ENCODE data around the gene WIPF3.

Gene WIPF3

GRCh38 chr7:29847916-29848315, 41.6 kb downstream of the WIPF3 start:
- H3K4me3 ChIP-seq (ENCODE audit: low read length, poor library complexity, severe bottlenecking) = no peak overlapping the region
- H3K9me2 ChIP-seq (replicated peaks; ENCODE audit: low read depth, low read length) = no peaks in the 10 kb centered on the region
- H3K9ac ChIP-seq (ENCODE audit: low read depth, low read length, poor library complexity, severe bottlenecking) = no peak overlapping the region
- no peaks in the 10 kb centered on the region for H3F3A ChIP-seq (ENCODE audit: low read depth)
- H3K4me1 ChIP-seq (ENCODE audit: insufficient read depth, low read length, poor library complexity, severe bottlenecking) = peaks cover 10% of the 10 kb centered on the region
- no peaks in the 10 kb centered on the region for H3K27me3 ChIP-seq (ENCODE audit: insufficient read depth, low read length, poor library complexity, severe bottlenecking)
- no peaks in the 10 kb centered on the region for H4K20me1 ChIP-seq (ENCODE audit: insufficient read depth, low read length, poor library complexity, severe bottlenecking)
- TF ChIP-seq, protein P1, sequence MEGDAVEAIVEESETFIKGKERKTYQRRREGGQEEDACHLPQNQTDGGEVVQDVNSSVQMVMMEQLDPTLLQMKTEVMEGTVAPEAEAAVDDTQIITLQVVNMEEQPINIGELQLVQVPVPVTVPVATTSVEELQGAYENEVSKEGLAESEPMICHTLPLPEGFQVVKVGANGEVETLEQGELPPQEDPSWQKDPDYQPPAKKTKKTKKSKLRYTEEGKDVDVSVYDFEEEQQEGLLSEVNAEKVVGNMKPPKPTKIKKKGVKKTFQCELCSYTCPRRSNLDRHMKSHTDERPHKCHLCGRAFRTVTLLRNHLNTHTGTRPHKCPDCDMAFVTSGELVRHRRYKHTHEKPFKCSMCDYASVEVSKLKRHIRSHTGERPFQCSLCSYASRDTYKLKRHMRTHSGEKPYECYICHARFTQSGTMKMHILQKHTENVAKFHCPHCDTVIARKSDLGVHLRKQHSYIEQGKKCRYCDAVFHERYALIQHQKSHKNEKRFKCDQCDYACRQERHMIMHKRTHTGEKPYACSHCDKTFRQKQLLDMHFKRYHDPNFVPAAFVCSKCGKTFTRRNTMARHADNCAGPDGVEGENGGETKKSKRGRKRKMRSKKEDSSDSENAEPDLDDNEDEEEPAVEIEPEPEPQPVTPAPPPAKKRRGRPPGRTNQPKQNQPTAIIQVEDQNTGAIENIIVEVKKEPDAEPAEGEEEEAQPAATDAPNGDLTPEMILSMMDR (conservative IDR thresholded peaks at IDR 0.05; ENCODE audit: low read length) = no peak
- TF ChIP-seq EZH2phosphoT487 (IDR thresholded peaks at IDR 0.05; ENCODE audit: borderline replicate concordance) = no peak
- no peaks in the 10 kb centered on the region for H3K79me2 ChIP-seq (ENCODE audit: insufficient read depth, low read length)
- no peak overlapping the region for H2AFZ ChIP-seq (ENCODE audit: low read length)
- no peaks in the 10 kb centered on the region for H3K36me3 ChIP-seq (ENCODE audit: insufficient read depth, low read length)
- no peaks in the 10 kb centered on the region for H3K9me3 ChIP-seq (ENCODE audit: insufficient read depth, low read depth, low read length)
- no peak overlapping the region for H3K4me2 ChIP-seq (ENCODE audit: low read depth, low read length, poor library complexity, severe bottlenecking)

DNA sequence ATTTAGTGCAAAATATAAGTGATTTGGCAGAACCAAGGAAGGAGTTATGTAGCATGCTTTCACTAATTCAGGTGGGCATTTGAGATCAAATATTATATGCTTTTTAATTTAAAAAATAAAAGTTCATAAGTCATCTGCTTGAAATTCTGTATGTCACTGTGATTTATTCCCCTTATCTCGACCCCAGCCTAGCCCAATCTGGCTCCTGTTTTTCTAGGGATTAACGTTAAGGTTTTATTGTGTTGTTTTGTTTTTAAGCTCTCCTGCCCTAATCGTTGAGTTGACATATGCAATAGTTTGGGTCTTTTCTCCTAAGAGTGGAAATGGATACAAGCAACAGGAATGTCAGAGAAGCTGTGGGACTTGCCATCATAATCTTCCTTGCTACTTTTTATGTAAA, 42.6 kb downstream of the WIPF3 start:
- H3F3A ChIP-seq (ENCODE audit: low read depth) = no peaks in the 10 kb centered on the region
- no peaks in the 10 kb centered on the region for H4K20me1 ChIP-seq (ENCODE audit: insufficient read depth, low read length, poor library complexity, severe bottlenecking)
- H3K9me3 ChIP-seq (ENCODE audit: insufficient read depth, low read depth, low read length) = no peaks in the 10 kb centered on the region
- H3K4me2 ChIP-seq (ENCODE audit: low read depth, low read length, poor library complexity, severe bottlenecking) = no peak overlapping the region
- H3K4me3 ChIP-seq (ENCODE audit: low read length, poor library complexity, severe bottlenecking) = no peak overlapping the region
- H2AFZ ChIP-seq (ENCODE audit: low read length) = no peak overlapping the region
- H3K27me3 ChIP-seq (ENCODE audit: insufficient read depth, low read length, poor library complexity, severe bottlenecking) = no peaks in the 10 kb centered on the region
- no peaks in the 10 kb centered on the region for H3K79me2 ChIP-seq (ENCODE audit: insufficient read depth, low read length)
- peaks cover 1% of the 10 kb centered on the region for H3K4me1 ChIP-seq (ENCODE audit: insufficient read depth, low read length, poor library complexity, severe bottlenecking)
- TF ChIP-seq, protein P1 (conservative IDR thresholded peaks at IDR 0.05; ENCODE audit: low read length) = no peak
- TF ChIP-seq EZH2phosphoT487 (IDR thresholded peaks at IDR 0.05; ENCODE audit: borderline replicate concordance) = no peak
- no peak overlapping the region for H3K9ac ChIP-seq (ENCODE audit: low read depth, low read length, poor library complexity, severe bottlenecking)
- H3K9me2 ChIP-seq (replicated peaks; ENCODE audit: low read depth, low read length) = no peaks in the 10 kb centered on the region
- no peaks in the 10 kb centered on the region for H3K36me3 ChIP-seq (ENCODE audit: insufficient read depth, low read length)

GRCh38 chr7:29851487-29851886, 45.2 kb downstream of the WIPF3 start:
- Histone ChIP-seq H3K9ac (ENCODE audit: low read depth, low read length, poor library complexity, severe bottlenecking) (no peak overlapping the region), H3K4me3 (ENCODE audit: low read length, poor library complexity, severe bottlenecking) (no peak overlapping the region), H2AFZ (ENCODE audit: low read length) (no peak overlapping the region), H3K36me3 (ENCODE audit: insufficient read depth, low read length) (no peaks in the 10 kb centered on the region), H3K4me2 (ENCODE audit: low read depth, low read length, poor library complexity, severe bottlenecking) (no peak overlapping the region), H3K9me2 (replicated peaks; ENCODE audit: low read depth, low read length) (no peaks in the 10 kb centered on the region), H4K20me1 (ENCODE audit: insufficient read depth, low read length, poor library complexity, severe bottlenecking) (no peaks in the 10 kb centered on the region), H3K9me3 (ENCODE audit: insufficient read depth, low read depth, low read length) (no peaks in the 10 kb centered on the region), H3F3A (ENCODE audit: low read depth) (no peaks in the 10 kb centered on the region), H3K4me1 (ENCODE audit: insufficient read depth, low read length, poor library complexity, severe bottlenecking) (no peaks in the 10 kb centered on the region), H3K79me2 (ENCODE audit: insufficient read depth, low read length) (no peaks in the 10 kb centered on the region), H3K27me3 (ENCODE audit: insufficient read depth, low read length, poor library complexity, severe bottlenecking) (no peaks in the 10 kb centered on the region)
- no peak for TF ChIP-seq EZH2phosphoT487 (IDR thresholded peaks at IDR 0.05; ENCODE audit: borderline replicate concordance)
- TF ChIP-seq, protein P1 (conservative IDR thresholded peaks at IDR 0.05; ENCODE audit: low read length) = no peak

Data from Loucy (cell line).